Loucy (cell line): ENCODE results near the gene C6orf52.

Source experiments
- H2AFZ ChIP-seq: fragments of 200-600 bp; sonication (generic); 2 replicates; pipeline ENCODE4 v1.6.0; 2016; ENCODE audit warnings: antibody characterized with exemption, mild to moderate bottlenecking, low read length, moderate library complexity
- H3F3A ChIP-seq: fragments of 200-600 bp; 2 replicates; pipeline ENCODE4 v1.6.0; 2016; ENCODE audit warnings: antibody characterized with exemption, low read depth, mild to moderate bottlenecking
- H3K27me3 ChIP-seq: fragments of 200-600 bp; sonication (generic); 2 replicates; pipeline ENCODE4 v1.6.1; 2014; ENCODE audit warnings: low read length, mild to moderate bottlenecking; ENCODE audit not compliant: insufficient read depth, poor library complexity, severe bottlenecking
- H3K36me3 ChIP-seq: fragments of 200-600 bp; sonication (generic); 2 replicates; pipeline ENCODE4 v1.6.1; 2016; ENCODE audit warnings: low read length; ENCODE audit not compliant: insufficient read depth
- H3K4me1 ChIP-seq: fragments of 200-600 bp; sonication (generic); 2 replicates; pipeline ENCODE4 v1.5.1; 2014; ENCODE audit warnings: low read length, mild to moderate bottlenecking; ENCODE audit not compliant: insufficient read depth, poor library complexity, severe bottlenecking
- H3K4me2 ChIP-seq: fragments of 200-600 bp; sonication (generic); 2 replicates; pipeline ENCODE4 v1.6.0; 2014; ENCODE audit warnings: antibody characterized with exemption, low read length, low read depth, mild to moderate bottlenecking; ENCODE audit not compliant: poor library complexity, severe bottlenecking
- H3K4me3 ChIP-seq: fragments of 200-600 bp; sonication (generic); 2 replicates; pipeline ENCODE4 v1.5.1; 2014; ENCODE audit warnings: low read length, mild to moderate bottlenecking, mixed read lengths; ENCODE audit not compliant: poor library complexity, severe bottlenecking
- H3K79me2 ChIP-seq: fragments of 200-600 bp; sonication (generic); 2 replicates; pipeline ENCODE4 v1.6.1; 2014; ENCODE audit warnings: low read length; ENCODE audit not compliant: insufficient read depth
- H3K9ac ChIP-seq: fragments of 200-600 bp; sonication (generic); 2 replicates; pipeline ENCODE4 v1.6.0; 2014; ENCODE audit warnings: mild to moderate bottlenecking, low read depth, low read length, moderate library complexity; ENCODE audit not compliant: poor library complexity, severe bottlenecking
- H3K9me2 ChIP-seq: fragments of 200-600 bp; sonication (generic); replicated peaks from 2 replicates; pipeline ENCODE4 v1.6.1; 2016; ENCODE audit warnings: low read depth, low read length, mixed read lengths
- H3K9me3 ChIP-seq: fragments of 200-600 bp; sonication (generic); 2 replicates; pipeline ENCODE4 v1.6.1; 2014; ENCODE audit warnings: mild to moderate bottlenecking, antibody characterized with exemption, low read length, low read depth; ENCODE audit not compliant: insufficient read depth
- H4K20me1 ChIP-seq: fragments of 200-600 bp; sonication (generic); 2 replicates; pipeline ENCODE4 v1.6.0; 2014; ENCODE audit warnings: antibody characterized with exemption, low read length, mild to moderate bottlenecking; ENCODE audit not compliant: insufficient read depth, poor library complexity, severe bottlenecking
- EZH2phosphoT487 ChIP-seq: fragments of 200-600 bp; IDR thresholded peaks from 2 replicates; pipeline ENCODE4 v1.6.1; 2018; ENCODE audit warnings: antibody characterized with exemption, mild to moderate bottlenecking, moderate library complexity, borderline replicate concordance
- TF ChIP-seq, protein P1 (sequence below): fragments of 200-600 bp; sonication (generic); conservative IDR thresholded peaks from 2 replicates; pipeline ENCODE4 v1.5.1; 2014; ENCODE audit warnings: mild to moderate bottlenecking, antibody characterized with exemption, low read length

C6orf52 gene

GRCh38 chr6:10643201-10643651 lies 51.2 kb downstream of the C6orf52 start:
- no peaks in the 10 kb centered on the region for H3K79me2 ChIP-seq
- H3K4me3 ChIP-seq = no peak overlapping the region
- no peaks in the 10 kb centered on the region for H3K27me3 ChIP-seq
- no peak overlapping the region for H2AFZ ChIP-seq
- peaks cover 4% of the 10 kb centered on the region for H3K4me1 ChIP-seq
- H3K9ac ChIP-seq = no peak overlapping the region
- TF ChIP-seq, protein P1, sequence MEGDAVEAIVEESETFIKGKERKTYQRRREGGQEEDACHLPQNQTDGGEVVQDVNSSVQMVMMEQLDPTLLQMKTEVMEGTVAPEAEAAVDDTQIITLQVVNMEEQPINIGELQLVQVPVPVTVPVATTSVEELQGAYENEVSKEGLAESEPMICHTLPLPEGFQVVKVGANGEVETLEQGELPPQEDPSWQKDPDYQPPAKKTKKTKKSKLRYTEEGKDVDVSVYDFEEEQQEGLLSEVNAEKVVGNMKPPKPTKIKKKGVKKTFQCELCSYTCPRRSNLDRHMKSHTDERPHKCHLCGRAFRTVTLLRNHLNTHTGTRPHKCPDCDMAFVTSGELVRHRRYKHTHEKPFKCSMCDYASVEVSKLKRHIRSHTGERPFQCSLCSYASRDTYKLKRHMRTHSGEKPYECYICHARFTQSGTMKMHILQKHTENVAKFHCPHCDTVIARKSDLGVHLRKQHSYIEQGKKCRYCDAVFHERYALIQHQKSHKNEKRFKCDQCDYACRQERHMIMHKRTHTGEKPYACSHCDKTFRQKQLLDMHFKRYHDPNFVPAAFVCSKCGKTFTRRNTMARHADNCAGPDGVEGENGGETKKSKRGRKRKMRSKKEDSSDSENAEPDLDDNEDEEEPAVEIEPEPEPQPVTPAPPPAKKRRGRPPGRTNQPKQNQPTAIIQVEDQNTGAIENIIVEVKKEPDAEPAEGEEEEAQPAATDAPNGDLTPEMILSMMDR = no peak
- TF ChIP-seq EZH2phosphoT487 = no peak
- H3K4me2 ChIP-seq = no peak overlapping the region
- H3F3A ChIP-seq = no peaks in the 10 kb centered on the region
- no peaks in the 10 kb centered on the region for H3K9me2 ChIP-seq
- H3K9me3 ChIP-seq = no peaks in the 10 kb centered on the region
- no peaks in the 10 kb centered on the region for H3K36me3 ChIP-seq
- no peaks in the 10 kb centered on the region for H4K20me1 ChIP-seq

DNA sequence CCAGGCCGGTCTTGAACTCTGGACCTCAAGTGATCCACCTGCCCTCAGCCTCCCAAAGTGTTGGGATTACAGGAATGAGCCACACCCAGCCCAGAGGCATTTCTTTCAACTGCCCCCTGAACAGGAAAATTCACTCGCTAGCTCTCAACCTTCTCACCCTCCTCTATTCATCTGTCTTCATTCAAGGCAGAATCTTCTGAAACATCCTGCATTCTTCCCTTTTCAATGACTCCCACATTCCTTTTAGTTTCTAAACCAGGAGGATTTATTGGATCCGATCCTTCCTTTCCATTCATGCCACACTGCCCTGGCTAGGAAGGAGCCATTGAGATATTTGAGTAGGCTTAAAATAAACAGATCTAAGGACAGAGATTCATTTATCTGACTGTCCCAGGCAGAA lies 52.9 kb downstream of the C6orf52 start:
- Histone ChIP-seq H3K4me2 (no peak overlapping the region), H3F3A (no peaks in the 10 kb centered on the region), H3K9me3 (no peaks in the 10 kb centered on the region), H3K4me3 (no peak overlapping the region), H3K79me2 (no peaks in the 10 kb centered on the region), H3K27me3 (no peaks in the 10 kb centered on the region), H3K36me3 (no peaks in the 10 kb centered on the region), H3K9ac (no peak overlapping the region), H3K9me2 (no peaks in the 10 kb centered on the region), H3K4me1 (peaks cover 4% of the 10 kb centered on the region), H4K20me1 (no peaks in the 10 kb centered on the region), H2AFZ (no peak overlapping the region)
- no peak for TF ChIP-seq EZH2phosphoT487
- TF ChIP-seq, protein P1 = no peak

- TF ChIP-seq, protein P1 = no peak
- no peak for TF ChIP-seq EZH2phosphoT487
- Histone ChIP-seq H3K9me3 (no peaks in the 10 kb centered on the region), H3K4me2 (no peak overlapping the region), H3K4me1 (peaks cover 4% of the 10 kb centered on the region), H3K27me3 (no peaks in the 10 kb centered on the region), H3F3A (no peaks in the 10 kb centered on the region), H3K9me2 (no peaks in the 10 kb centered on the region), H3K9ac (no peak overlapping the region), H4K20me1 (no peaks in the 10 kb centered on the region), H2AFZ (no peak overlapping the region), H3K79me2 (no peaks in the 10 kb centered on the region), H3K36me3 (no peaks in the 10 kb centered on the region), H3K4me3 (no peak overlapping the region)
These were observed 54.0 kb downstream of the C6orf52 start for GRCh38 chr6:10640412-10640811.
